ENCODE data around the gene ZBTB9.

DNA sequence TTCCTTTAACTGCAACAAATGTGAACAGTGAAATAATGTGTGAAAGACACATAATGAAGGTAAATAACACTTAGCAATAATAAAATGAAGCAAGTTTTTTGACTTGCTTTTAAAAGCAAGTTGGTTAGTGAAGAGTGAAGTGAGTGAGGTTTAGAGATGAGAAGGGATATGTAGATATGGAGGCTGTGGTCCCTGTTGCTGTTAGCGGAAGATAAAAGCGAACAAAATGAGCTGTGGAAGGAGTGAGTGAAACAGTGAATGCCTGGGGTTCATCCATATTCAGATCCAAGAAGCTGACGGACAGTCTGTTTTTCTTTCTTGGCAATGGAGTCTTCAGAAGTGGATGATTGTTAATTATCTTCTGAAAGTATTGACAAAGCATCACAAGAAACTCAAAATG, 23.5 kb downstream of the ZBTB9 start:
- TF ChIP-seq, protein P1, sequence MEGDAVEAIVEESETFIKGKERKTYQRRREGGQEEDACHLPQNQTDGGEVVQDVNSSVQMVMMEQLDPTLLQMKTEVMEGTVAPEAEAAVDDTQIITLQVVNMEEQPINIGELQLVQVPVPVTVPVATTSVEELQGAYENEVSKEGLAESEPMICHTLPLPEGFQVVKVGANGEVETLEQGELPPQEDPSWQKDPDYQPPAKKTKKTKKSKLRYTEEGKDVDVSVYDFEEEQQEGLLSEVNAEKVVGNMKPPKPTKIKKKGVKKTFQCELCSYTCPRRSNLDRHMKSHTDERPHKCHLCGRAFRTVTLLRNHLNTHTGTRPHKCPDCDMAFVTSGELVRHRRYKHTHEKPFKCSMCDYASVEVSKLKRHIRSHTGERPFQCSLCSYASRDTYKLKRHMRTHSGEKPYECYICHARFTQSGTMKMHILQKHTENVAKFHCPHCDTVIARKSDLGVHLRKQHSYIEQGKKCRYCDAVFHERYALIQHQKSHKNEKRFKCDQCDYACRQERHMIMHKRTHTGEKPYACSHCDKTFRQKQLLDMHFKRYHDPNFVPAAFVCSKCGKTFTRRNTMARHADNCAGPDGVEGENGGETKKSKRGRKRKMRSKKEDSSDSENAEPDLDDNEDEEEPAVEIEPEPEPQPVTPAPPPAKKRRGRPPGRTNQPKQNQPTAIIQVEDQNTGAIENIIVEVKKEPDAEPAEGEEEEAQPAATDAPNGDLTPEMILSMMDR (conservative IDR thresholded peaks at IDR 0.05; ENCODE audit: low read length): no peak
- no peak for TF ChIP-seq EZH2phosphoT487 (IDR thresholded peaks at IDR 0.05; ENCODE audit: borderline replicate concordance)
